ENCODE data around the gene CARM1.

Gene CARM1

DNA sequence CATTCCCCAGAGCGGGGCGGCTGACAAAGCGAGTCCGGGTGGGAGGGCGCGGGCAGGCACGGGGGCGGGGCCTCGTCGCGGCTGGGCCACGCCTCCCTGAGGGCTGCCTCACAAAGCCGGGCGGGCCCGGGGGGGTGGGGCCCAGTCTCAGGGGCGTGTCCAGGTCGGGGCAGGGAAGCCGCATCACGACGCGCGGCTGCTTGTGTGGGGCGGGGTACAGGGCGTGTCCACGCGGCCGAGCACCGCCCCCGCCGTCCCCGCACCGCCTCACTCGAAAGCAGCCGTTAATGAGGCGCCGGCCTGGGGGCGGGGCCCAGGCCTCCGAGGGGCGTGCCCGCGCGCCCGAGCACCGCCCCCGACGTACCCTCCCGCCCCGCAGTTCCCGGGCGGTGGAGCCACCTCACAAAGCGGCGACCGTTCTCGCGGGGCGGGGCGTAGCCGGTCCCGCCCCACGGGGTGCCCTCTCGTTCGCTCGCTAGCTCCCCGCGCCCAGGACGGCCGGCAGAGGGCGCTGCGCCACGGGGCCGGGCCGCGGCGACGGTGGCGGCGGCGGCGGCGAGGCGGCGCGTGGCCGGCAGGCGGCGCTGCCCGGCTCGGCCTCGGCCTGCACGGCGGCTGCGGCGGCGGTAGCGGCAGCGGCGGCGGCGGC lies at the start of gene CARM1:
Gene CARM1 (plus strand): TSS at position 599 of the 649 bp plus-strand sequence. CDS start 150 bp downstream, outside the sequence.
- peak; percentile 52 for TF ChIP-seq CTCF (conservative IDR thresholded peaks at IDR 0.05; ENCODE audit: low read depth, low read length)
- DNase-seq (ENCODE audit: low read depth) = peak; percentile 83

DNA sequence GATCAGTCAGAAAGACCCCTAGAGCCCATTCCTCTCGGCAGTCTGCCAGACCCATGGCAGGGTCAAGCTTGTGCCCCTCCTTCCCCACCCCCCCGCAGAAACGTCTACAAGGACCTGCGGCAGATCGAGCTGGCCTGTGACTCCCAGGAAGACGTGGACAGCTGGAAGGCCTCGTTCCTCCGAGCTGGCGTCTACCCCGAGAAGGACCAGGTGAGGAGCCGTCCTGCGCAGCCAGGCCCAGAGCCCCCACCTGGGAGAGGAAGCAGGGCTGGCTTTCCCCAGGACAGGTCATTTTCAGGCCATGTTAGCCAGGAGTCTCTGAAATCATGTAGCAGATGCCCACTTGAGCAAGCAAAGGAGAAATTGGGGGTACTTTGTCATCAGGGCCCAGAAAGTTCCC lies 47.7 kb upstream of the CARM1 start:
- no peak overlapping the region for H3K4me3 ChIP-seq (ENCODE audit: low read length)
- no peak for TF ChIP-seq CTCF (conservative IDR thresholded peaks at IDR 0.05; ENCODE audit: low read depth, low read length)
- DNase-seq (ENCODE audit: low read depth) = no peak

More for the DNA sequence above, at the start of gene CARM1:
- peak within 1 kb of the TSS; percentile 82 for H3K4me3 ChIP-seq (ENCODE audit: low read length)

DNA sequence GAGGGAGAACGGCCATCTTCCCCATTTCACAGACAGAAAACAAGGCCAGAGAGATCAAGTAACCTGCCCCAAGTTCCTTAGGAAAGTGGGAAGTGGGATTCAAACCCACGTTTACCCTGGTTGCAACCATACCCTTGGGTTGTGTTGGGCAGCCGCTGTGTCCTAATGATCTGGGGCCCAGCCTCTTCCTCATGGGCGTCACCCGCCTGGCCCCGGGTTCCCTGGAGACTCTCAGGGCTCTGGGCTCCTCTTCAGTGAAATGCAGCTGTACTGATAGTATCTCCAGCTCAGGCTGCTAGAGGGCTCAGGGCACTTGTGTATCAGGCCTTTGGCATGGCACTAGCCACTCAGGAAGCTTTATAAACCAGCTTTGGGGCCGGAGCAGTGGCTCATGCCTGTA lies 45.1 kb upstream of the CARM1 start:
- DNase-seq (ENCODE audit: low read depth) = no peak
- TF ChIP-seq CTCF (conservative IDR thresholded peaks at IDR 0.05; ENCODE audit: low read depth, low read length) = no peak
- H3K4me3 ChIP-seq (ENCODE audit: low read length) = no peak overlapping the region

GRCh38 chr19:10826846-10827245 lies 44.5 kb upstream of the CARM1 start:
- no peak overlapping the region for H3K4me3 ChIP-seq (ENCODE audit: low read length)
- no peak for DNase-seq (ENCODE audit: low read depth)
- no peak for TF ChIP-seq CTCF (conservative IDR thresholded peaks at IDR 0.05; ENCODE audit: low read depth, low read length)

DNA sequence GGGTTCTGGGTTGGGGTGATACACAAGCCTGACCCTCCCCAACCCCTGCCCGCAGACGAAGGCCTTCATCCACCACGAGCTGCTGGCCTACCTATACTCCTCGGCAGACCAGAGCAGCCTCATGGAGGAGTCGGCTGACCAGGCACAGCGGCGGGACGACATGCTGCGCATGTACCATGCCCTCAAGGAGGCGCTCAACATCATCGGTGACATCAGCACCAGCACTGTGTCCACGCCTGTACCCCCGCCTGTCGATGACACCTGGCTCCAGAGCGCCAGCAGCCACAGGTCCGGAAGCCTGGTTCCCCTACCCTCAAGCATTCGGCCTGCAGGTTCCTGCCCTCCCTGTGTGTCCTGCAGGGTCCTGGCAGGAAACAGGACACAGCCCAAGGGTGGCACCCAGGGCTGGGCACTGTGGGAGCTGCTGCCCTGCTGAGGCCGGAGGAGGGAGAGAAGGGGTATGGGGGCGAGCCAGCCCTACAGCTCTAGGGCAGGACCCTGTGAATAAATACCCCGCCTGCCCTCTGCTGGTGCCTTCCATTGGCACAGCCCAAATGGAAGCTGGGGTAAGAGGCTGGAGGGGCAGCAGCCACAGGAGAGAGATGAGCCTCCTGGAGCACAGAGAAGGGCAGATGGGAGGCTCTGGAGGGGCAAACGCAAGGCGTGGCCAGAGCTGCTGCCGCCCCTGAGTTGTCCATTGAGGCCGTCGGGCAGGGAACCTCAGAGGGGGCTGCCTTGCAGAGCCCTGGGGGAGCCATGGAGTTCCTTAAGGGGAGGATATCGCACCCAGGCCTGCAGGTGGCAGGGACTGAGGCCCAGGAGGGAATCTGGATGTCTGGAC lies 42.2 kb upstream of the CARM1 start:
- no peak for DNase-seq (ENCODE audit: low read depth)
- no peak overlapping the region for H3K4me3 ChIP-seq (ENCODE audit: low read length)
- no peak for TF ChIP-seq CTCF (conservative IDR thresholded peaks at IDR 0.05; ENCODE audit: low read depth, low read length)

- TF ChIP-seq CTCF (conservative IDR thresholded peaks at IDR 0.05; ENCODE audit: low read depth, low read length) = no peak
- H3K4me3 ChIP-seq (ENCODE audit: low read length) = no peak overlapping the region
- DNase-seq (ENCODE audit: low read depth) = no peak
Measured at GRCh38 chr19:10829967-10830366, 41.4 kb upstream of the CARM1 start.

All from retinal pigment epithelial cell (primary cell).